Right cardiac atrium (tissue), 5 donors: Measurements from ENCODE around the gene RBP5. TPM values are rescaled to one million over a fixed set of nuclear protein-coding genes. Genes with fewer than 3 reads are reported as not detected.

ENCODE experiments used
- ATAC-seq, 2 donors: fragments of 200-7000 bp; cut with Tn5 transposase; one replicate each; pipeline versions ENCODE4 v1.8.0 to v1.9.1; 2020; ENCODE audit warnings: moderate library complexity in 2 of 2, mild to moderate bottlenecking in 1 of 2
- DNase-seq, 3 donors: peaks; one replicate each; pipeline ENCODE4 v3.0.0-alpha.2; 2020
- H3K27ac ChIP-seq: one replicate; pipeline ENCODE4 v1.5.1; 2013; ENCODE audit warnings: mild to moderate bottlenecking, low read length, control low read depth, moderate library complexity
- H3K27me3 ChIP-seq: one replicate; pipeline ENCODE4 v1.6.1; 2013; ENCODE audit not compliant: control insufficient read depth, insufficient read depth
- H3K4me1 ChIP-seq: one replicate; pipeline ENCODE4 v1.6.1; 2013; ENCODE audit warnings: low read length; ENCODE audit not compliant: control insufficient read depth, insufficient read depth
- H3K4me3 ChIP-seq: one replicate; pipeline ENCODE4 v1.5.1; 2013; ENCODE audit warnings: low read length, control low read depth
- H3K9me3 ChIP-seq: one replicate; pipeline ENCODE4 v1.6.1; 2013; ENCODE audit warnings: low read length; ENCODE audit not compliant: control insufficient read depth
- WGBS: extraction: QIAGEN DNeasy Blood & Tissue Kit; methylation state at CpG from one replicate; pipeline ENCODE4 v1.1.7; 2013; 5-methylcytosine and 5-hydroxymethylcytosine counted together
- intact Hi-C, 4 donors: fragments of 100-400 bp; cut with DNase I; formaldehyde crosslinking; loops; one replicate each; pipeline versions ENCODE4 v1.11.0 to v1.14.0; 2022 to 2023
- polyA plus RNA-seq: library from polyadenylated mRNA; stranded (reverse); fragments of 200-250 nt; gene quantifications from one replicate; pipeline ENCODE4 v1.2.3, GENCODE V29; 2013
- total RNA-seq, 4 donors: library from RNA; stranded (reverse); fragmentation: NEBNext Ultra II Directional; extraction: Animal tissue kit (Norgen Biotek cat#: 25700); gene quantifications; one replicate each; pipeline ENCODE4 v1.2.1, GENCODE V29; 2021
- donor health status: healthy with polysubstance abuse.
- donor health status: DM: no; HTN: yes; CAD: no.
- donor health status: DM: no; HTN: no; CAD: no.
- donor health status: DM: no; HTN: yes; CAD: no; lungs with severe emphysema.
- donor health status: DM: yes; HTN: yes; CAD: no.

The RBP5 gene
- total and polyA plus RNA-seq, 5 donors = 0.47 to 1.7 (median 0.71) TPM; not detected in 1

GRCh38 chr12:7145671-7146070 lies 17.0 kb upstream of the RBP5 start:
- ATAC-seq (no peak), DNase-seq (no peak)
- Histone ChIP-seq H3K4me3 (no peak overlapping the region), H3K4me1 (no peaks in the 10 kb centered on the region), H3K27ac (no peak overlapping the region), H3K9me3 (no peaks in the 10 kb centered on the region), H3K27me3 (no peaks in the 10 kb centered on the region)
- intact Hi-C loops = no loop called here
- 85% methylated on average over 4 of the region's 4 CpGs for WGBS

- peak overlapping the region; percentile 9 for H3K27ac ChIP-seq
- no peaks in the 10 kb centered on the region for H3K27me3 ChIP-seq
- DNase-seq (peak in 1 of 3 donors; percentile 42), ATAC-seq (peak; percentile 49 to 51)
- H3K4me3 ChIP-seq = no peak overlapping the region
- H3K4me1 ChIP-seq = no peaks in the 10 kb centered on the region
- WGBS = 44% methylated on average over 11 of the region's 11 CpGs
- no peaks in the 10 kb centered on the region for H3K9me3 ChIP-seq
- intact Hi-C loops = no loop called here
Measured at GRCh38 chr12:7144414-7145120, 15.9 kb upstream of the RBP5 start.

- intact Hi-C loops = no loop called here
- no peaks in the 10 kb centered on the region for H3K4me1 ChIP-seq
- no peak overlapping the region for H3K4me3 ChIP-seq
- no peak overlapping the region for H3K27ac ChIP-seq
- no peak for ATAC-seq
- H3K9me3 ChIP-seq = no peaks in the 10 kb centered on the region
- H3K27me3 ChIP-seq = no peaks in the 10 kb centered on the region
- DNase-seq = no peak
- WGBS = 93% methylated on average over 7 of the region's 7 CpGs
Measured at GRCh38 chr12:7143564-7143963, 14.9 kb upstream of the RBP5 start.

- Histone ChIP-seq H3K4me3 (no peak overlapping the region), H3K27me3 (no peaks in the 10 kb centered on the region), H3K27ac (no peak overlapping the region), H3K4me1 (no peaks in the 10 kb centered on the region), H3K9me3 (no peaks in the 10 kb centered on the region)
- intact Hi-C loops = no loop called here
- DNase-seq (peak in 1 of 3 donors; percentile 56), ATAC-seq (peak; percentile 6 to 23)
- WGBS = 93% methylated on average over 18 of the region's 18 CpGs
Measured at GRCh38 chr12:7142809-7143465, 14.2 kb upstream of the RBP5 start.

- ATAC-seq (peak; percentile 30 to 41), DNase-seq (peak in 1 of 3 donors; percentile 71)
- WGBS = 68% methylated on average over 5 of the region's 5 CpGs
- Histone ChIP-seq H3K9me3 (no peaks in the 10 kb centered on the region), H3K27ac (no peak overlapping the region), H3K4me3 (no peak overlapping the region), H3K4me1 (no peaks in the 10 kb centered on the region), H3K27me3 (no peaks in the 10 kb centered on the region)
- intact Hi-C loops = no loop called here
Measured at GRCh38 chr12:7142056-7142644, 13.5 kb upstream of the RBP5 start.

- Histone ChIP-seq H3K27me3 (no peaks in the 10 kb centered on the region), H3K27ac (no peak overlapping the region), H3K4me3 (no peak overlapping the region), H3K9me3 (no peaks in the 10 kb centered on the region), H3K4me1 (no peaks in the 10 kb centered on the region)
- ATAC-seq = no peak
- 87% methylated on average over 7 of the region's 7 CpGs for WGBS
- intact Hi-C loops = no loop called here
- DNase-seq = no peak
Measured at GRCh38 chr12:7141351-7142005, 12.8 kb upstream of the RBP5 start.

- H3K4me3 ChIP-seq = no peak overlapping the region
- no peaks in the 10 kb centered on the region for H3K4me1 ChIP-seq
- ATAC-seq (no peak), DNase-seq (no peak)
- H3K27ac ChIP-seq = no peak overlapping the region
- no peaks in the 10 kb centered on the region for H3K27me3 ChIP-seq
- WGBS = 96% methylated on average over 2 of the region's 2 CpGs
- intact Hi-C loops = no loop called here
- H3K9me3 ChIP-seq = no peaks in the 10 kb centered on the region
Measured at GRCh38 chr12:7139200-7139599, 10.5 kb upstream of the RBP5 start.

- WGBS = 61% methylated on average over 4 of the region's 4 CpGs
- ATAC-seq (no peak), DNase-seq (no peak)
- H3K27me3 ChIP-seq = no peaks in the 10 kb centered on the region
- no peak overlapping the region for H3K27ac ChIP-seq
- no peaks in the 10 kb centered on the region for H3K4me1 ChIP-seq
- no peaks in the 10 kb centered on the region for H3K9me3 ChIP-seq
- no peak overlapping the region for H3K4me3 ChIP-seq
- intact Hi-C loops = no loop called here
Measured at GRCh38 chr12:7137908-7138307, 9.2 kb upstream of the RBP5 start.

GRCh38 chr12:7136676-7137075 lies 8.0 kb upstream of the RBP5 start:
- WGBS = 91% methylated on average over 3 of the region's 3 CpGs
- Histone ChIP-seq H3K27me3 (no peaks in the 10 kb centered on the region), H3K27ac (no peak overlapping the region), H3K9me3 (no peaks in the 10 kb centered on the region), H3K4me1 (no peaks in the 10 kb centered on the region), H3K4me3 (no peak overlapping the region)
- DNase-seq (peak in 1 of 3 donors; percentile 34), ATAC-seq (no peak)
- intact Hi-C loops = no loop called here

GRCh38 chr12:7136071-7136470 lies 7.4 kb upstream of the RBP5 start:
- WGBS = 93% methylated on average over 7 of the region's 7 CpGs
- intact Hi-C loops = no loop called here
- H3K4me1 ChIP-seq = no peaks in the 10 kb centered on the region

More at GRCh38 chr12:7136071-7136470, 7.4 kb upstream of the RBP5 start:
- Histone ChIP-seq H3K9me3 (no peaks in the 10 kb centered on the region), H3K27me3 (no peaks in the 10 kb centered on the region), H3K27ac (no peak overlapping the region), H3K4me3 (no peak overlapping the region)
- ATAC-seq = no peak
- no peak for DNase-seq
